GF-D8 (cell line): ENCODE data around the gene RINL.

Experiments
- DNase-seq: peaks from one replicate; lab custom pipeline; 2025; lab: John Stamatoyannopoulos, UW

RINL gene

DNA sequence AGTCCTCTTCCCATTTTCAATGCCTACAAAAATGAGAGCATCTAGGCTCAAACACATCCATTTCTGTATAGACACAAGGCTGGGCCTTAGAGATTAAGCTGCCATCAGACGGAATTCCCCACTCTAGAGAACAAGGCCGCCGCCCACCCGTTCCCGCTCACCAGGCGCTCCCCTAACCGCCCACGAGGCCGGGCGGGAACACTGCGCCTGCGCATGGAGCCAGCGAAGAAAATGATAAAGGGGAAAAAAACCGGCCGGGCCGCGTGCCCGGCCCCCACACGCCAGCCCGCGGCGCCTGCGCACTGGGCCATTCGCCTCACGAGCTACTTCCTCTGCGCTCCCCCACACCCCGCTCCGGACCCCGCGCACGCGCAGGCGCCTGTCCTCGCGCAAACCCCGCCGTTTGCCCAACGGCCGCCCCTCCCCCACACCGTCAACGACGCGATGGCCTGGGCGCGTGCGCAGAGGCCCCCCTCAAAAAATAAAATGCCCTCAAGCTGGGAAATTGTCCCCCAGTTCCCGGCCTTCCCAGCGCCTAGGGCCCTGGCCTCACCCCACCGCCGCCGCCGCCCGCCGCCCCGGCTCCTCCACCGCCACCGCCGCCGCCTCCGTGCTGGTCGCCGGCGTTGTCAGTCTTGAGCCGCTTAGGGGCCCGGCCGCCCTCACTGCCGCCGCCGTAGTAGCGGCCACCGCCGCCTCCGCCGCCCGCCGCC lies 28.8 kb downstream of the RINL start:
- peak; percentile 86 for DNase-seq

DNA sequence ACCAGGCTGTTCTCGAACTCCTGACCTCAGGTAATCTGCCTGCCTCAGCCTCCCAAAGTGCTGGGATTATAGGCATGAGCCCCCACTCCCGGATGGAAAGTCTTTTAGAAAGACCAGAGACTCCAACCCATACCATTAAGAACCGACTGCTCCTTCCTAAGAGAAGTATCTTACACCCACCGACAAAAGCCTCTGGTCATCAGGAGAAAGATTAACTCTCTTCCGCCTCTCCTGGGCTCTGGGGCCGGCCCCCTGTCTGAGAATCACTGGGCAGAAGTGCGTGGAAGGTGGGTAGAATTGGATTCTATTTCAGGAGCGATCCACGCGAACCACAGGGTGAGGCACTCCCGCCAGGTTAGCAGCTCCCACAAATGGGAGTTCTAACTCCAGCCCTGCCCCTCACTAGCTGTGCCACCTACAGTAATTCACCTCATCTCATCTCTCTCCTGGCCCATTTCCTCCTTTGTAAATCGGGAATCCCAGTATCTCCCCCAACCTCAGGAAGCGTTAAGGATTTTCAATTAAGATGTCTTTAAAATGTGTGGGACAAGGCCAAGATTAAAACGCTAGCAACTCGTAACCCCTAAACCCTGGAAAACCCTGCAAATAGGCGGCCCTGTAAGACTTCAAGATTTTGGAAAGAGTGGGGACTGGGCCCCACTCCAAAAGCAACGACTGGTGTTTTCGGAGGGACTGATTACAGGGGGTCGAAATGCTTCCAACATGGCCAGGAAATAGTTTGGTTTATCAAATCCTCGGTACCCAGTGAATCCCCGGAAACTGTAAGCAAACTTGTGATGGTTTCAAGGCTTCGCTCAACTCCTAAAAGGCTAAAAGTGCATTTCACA lies 29.6 kb downstream of the RINL start:
- DNase-seq: no peak

DNA sequence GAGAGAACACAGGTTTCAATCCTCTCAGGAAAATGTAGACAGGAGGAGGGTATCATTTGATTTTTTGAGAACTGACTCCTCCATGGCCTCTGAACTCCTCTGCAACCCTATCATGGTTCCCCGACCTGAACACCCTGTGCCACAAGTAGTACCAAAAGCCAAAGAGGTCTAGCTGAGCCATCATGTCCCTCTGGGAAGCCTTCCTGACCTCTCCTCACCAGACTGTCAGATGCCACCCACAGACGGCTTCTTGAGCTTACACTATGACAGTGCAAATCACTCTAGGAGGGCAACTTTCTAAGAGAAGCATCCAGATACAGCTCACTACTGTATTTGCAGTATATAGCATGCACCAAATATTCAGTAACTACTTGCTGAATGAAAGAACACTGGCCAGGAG lies 32.0 kb downstream of the RINL start:
- DNase-seq: no peak

DNA sequence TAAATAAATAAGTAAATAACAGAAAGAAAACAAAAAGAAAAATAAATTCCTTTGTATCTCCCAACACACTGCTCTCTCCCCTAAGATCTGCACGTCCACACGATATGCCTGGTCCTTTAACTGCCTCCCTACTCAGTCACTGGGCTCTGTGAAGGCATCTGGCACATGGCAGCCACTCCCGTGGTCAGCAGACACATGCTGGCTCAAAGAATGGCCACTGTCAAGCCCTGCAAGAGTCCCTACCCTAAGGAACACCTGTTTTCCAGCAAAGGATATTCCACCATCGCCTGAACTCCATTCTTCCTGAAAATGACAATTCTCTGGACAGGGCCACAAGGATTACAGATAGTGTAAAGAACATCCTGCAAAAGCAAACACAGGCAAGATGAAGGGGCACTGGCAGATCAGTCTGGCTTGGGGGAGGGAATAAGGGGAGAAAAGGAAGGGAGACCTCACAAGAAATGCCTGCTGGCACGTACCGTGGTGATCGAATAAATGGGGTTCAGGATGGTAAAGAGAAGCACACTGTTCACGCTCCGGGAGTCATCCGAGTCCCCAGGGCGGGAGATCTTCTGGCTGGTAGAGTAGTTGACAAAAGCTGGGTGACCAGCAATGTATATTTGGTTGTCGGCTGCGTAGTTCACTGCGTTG lies 32.6 kb downstream of the RINL start:
- no peak for DNase-seq

DNA sequence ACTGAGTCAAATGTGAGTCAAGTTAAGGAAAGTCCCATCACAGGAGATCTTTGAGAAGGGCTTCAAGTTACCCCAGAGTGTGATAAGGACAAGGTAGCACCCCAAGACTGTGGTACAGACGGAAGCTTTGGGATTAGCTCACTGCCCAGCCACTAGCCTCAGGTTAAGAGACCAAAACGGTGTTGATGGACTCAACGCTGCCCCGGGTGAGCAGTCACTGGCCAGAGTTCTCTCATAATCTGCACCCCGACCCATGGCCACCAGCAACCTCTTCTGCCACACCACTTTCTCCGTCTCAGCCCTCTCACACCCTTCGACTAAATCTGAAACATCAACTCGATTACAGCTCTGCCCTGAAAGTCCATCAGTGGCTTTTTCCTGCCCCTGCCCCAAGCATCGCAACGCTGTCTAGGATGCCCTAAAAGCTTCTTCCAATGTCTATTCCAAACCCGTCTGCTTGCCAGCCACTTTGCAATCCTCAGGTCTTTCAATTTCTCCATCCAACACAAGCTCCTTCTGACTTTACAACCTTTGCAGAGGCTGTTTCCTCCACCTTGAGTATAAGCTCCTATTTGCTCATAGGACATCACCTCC lies 33.9 kb downstream of the RINL start:
- no peak for DNase-seq

DNA sequence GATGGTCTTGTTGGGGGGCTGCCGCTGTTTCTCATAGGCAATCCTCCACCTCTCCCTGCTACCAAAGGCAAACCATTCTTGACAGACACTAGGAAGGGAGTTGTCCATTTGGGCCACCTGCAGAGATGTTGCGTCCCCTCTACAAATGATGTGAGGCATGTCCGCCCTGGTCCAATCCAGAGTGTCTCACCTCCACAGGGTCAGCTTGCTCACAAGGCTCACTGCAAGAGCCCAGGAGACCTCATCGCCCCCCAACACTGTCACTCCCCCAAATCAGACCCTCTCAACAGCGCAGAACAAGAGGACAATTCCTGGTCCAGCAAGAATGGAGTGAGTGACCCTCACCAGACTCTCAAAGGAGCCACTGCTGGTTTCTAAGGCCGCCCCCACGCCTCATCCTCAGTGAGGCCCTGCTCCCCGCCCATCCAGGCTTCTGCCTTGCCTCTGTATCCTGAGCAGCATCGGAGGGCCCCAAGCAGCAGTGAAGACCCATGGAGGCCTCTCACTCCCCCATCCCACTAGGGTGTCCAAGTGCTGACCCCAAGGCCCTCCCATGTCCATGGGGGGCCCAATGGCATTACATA lies 34.8 kb downstream of the RINL start:
- DNase-seq: no peak

DNA sequence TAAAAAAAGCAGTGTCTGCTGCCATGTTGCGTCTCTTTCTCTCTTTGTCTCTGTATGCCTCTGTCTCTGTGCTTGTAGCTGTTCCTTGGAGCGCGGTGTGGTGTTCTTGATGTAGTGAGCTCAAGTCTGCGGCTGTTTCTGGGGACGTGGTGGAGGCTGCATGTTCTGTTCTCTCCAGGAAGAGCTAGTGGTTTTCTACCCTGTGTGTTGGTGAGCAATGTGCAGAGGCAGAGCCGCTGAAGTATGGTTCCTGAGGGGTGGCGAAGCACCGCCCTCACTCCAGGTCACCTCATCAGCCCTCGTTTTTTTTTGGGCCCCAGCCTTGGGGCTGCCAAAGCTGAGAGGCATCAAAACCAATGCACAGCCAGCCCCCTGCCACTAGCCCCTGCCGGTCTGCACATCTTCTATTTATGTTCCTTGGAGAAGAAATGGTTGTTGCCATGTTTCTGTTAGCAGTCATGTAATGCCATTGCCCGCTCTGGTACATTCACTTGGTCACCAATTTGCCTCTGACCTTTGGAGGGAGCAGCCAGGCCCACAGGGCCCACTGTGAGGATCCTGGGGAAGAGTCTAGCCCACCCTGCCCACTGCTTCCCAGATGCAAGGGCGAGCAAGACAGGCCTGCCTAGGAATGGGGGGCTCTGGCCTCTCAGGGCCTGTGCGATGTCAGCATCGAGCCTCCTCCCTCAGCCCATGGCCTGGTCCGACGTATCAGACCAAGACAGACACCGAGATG lies 35.5 kb downstream of the RINL start:
- DNase-seq: no peak

DNA sequence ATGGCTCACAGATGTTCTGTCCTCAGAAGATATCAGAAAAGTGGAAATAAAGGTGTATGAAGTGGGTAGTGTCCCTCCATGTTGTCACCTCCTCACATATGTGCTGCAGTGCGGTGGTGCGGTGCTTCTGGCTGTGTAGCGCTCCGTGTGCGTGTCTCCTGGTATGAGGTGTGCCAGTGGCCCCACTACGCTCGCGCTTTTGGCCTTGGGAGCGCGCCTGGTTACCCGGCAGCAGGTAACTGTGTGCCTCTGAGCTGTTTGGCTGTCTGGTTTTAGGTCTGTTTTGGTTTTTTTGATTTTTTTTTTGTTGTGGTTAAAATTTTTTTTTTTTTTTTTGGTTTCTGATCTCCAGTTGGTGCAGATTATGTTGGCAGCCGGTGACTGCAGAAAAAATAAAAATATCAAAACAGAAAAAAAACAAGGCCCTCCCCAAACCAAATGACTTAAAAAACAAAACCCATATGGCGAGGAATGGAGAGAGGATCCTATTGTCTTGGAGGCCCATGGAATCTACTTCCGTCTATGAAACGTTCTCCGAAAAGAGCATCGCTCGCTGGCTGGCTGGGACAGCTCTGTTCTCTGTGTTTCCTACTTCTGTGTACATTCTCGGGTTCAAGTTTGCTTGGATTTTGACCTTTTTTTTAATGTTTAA lies 36.2 kb downstream of the RINL start:
- no peak for DNase-seq

DNA sequence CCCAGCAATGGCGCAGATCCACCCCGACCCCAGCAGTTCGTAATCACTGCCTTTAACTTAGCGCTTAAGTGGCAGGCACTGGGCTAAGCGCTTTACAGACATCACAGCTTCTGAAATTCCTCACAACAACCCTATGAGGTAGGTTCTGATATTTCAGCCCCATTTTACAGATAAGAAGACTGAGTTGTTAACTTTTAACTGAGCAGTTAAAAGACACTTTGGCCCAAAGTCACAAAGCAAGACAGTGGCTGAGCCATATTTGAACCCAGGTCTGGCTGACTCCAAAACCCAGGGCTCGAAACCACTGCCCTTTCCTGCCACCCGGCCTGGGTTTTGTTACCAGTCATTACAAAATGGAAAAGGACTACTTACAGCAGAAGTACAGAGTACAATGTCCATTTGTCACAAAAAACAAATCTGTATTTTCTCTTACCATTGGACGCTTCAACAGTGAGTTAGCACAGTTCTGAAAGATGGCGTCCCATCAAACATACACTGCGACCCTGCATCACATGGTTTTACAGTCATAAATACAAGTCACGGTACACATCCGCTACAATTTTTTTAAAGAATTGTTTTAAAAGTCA lies 36.8 kb downstream of the RINL start:
- no peak for DNase-seq

DNA sequence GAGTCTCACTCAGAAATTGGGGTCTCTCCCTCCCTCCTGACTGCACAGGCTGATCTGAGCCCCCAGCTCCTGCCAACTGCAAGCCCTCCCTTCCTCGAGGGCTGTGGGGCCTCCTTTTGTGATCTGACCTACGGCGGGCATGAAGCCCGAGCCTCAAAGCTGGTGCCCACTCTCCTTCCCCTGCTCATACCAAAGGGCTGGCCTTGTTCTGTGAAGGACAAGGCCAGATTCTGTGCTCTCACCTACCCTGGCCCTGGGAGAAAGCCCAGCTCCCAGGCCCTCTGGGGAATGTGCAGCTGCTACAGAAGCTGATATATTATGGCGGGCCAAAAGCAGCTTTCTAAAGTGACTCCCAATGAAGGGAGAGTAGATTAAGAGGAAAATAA lies 37.5 kb downstream of the RINL start:
- DNase-seq: no peak

DNA sequence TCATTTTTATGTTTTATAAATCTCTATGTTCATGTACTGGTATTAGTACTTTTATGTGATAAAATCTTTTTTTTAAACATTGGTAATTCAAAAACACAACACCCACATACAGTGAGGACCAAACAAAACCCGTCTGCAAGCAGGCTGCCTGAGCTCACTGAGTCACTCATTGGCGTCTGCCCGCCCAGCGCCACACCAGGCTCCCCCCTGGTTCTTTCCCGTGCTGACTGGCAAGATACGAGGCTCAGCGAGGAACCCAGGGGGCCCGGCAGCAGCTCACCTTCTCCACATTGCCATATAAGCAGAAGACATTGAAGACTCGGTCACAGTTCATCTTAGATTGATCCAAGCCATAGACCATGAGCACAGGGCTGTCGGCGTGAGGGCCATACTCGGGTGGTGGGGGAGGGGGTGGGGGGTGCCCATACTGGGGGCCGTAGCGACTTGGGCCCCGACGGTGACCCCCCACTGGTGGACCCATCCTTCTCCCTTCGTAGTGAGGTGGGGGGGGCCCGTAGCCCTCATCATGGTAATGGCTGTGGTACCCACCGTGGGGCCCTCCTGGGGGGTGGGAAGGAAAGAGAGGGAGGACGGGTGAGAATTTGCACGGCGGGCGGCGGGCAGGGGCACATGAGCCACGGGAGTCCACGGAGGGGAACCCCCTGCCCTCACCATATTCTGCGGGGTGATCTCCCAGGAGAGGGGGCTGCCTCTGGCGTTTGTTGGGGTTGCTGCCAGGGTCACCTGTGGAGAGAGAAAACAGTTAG lies 38.1 kb downstream of the RINL start:
- DNase-seq: no peak

DNA sequence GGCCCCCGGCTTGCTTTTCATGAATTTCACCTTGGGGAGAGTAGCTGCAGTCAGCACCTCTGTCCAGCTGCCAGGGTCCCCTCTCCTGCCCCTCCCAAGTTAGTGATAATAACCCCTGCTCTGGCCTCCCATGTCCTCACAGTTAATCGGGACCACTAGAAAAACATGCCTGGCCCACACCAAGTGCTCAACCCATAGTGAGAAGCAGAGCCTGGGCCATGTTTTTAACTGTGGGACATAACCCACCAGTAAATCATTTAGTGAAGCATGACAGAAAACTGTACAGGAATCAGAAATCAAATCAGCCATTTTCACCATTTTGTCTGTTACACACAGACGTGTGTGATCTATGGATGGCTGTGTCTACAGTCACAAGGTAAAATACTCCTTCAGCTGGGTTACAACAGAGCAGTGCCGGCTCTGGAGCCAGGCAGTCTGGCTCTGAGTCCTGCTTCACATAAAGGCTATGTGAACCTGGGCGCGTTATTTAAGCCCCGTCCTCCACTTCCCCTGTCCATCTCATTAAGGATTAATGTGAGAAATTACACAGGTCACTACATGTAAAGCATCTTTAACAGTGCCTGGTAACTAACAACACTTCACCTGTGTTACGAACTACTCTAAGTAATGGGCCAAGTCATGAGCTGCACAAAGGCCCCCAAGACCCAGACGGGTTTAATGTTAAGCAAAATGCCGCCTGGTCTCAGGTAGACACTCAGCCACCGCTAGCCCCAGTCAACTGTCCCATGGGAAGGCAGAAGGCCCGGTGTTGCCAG lies 38.9 kb downstream of the RINL start:
- no peak for DNase-seq

DNA sequence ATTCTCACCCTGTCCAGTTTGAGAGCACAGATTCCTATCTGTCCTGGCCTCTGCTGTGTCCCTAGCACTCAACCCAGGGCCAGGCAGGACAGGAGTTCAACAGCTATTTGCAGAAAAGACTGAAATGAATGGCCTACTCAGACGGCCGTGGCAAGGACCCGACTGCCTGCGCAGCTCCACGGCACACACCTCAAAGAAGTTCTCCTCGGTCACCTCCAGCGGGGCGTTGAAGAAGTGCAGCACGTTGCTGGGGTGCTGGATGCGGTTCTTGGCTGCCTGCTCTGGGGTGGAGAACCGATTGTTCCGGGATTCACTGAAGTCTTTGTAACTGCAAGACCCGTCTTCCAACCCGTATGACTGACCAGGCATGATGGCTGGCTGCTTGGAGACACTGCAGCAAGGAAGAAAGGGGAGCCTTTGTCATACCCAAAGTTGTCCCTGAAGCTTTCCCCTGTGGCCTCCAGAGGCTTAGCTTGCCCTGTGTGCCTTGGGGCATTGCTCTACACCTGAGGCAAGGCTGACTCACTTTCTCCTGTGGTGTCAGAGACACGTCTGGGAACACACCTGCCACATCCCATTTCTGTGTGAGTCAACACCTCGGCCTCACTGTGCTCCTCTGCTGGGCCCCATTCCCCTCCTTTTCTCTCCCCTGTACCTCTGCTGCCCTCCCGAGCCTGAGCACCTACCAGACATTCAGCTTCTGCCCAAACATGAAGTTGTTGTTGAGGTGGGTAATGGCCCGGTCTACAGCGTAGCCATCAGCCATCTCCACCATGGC lies 39.7 kb downstream of the RINL start:
- no peak for DNase-seq

DNA sequence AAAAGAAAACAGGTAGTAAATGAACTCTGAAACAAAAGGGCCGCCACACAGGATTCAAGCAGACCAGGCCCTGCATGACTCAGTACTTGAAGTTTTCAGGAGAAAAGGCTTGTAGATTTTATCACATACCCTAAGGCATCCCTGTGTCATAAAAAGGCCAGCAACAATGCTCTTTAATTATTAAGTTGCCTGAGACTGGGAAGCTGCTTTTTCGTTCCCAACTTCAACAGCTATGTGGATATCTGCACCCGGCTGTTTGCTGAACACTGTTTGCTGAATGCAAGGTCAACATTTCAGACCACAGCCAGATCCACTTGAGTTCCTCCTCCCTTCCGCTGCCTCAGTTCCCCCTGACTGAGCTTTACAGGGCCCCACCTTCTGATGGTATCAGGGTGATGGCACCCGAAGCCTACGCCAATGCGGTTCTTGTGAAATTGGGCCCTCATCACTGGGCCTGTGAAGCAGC lies 40.4 kb downstream of the RINL start:
- DNase-seq: no peak

DNA sequence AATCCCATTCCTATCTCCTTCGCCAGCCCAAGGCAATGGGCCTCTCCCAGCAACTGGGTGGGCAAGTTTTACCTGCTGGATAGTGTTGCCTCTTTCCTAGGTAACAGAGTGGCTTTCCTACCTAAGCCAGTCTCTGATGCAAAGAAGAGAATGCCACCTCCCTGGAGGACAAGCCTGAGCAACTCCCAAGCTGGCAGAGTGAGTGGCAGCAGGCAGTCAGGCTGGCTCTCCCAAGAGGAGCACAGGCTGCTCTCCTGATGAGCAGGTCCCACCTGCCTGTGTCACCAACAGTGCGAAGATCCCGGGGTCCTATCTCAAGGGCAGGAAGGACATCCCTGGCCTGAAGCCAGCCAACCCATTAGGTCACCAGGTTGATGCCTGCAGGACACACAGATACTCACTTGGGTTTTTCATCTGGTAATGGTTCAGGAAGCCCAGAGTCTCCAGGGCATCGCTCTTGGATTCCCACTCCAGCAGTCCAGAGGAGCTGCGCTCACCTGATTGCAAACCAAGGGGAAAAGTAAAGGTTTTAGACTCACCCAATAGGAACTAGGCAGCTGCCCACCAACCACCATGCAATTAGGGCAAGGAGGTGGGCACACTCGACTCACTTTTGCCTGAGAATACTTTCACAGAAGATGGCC lies 41.0 kb downstream of the RINL start:
- DNase-seq: no peak

DNA sequence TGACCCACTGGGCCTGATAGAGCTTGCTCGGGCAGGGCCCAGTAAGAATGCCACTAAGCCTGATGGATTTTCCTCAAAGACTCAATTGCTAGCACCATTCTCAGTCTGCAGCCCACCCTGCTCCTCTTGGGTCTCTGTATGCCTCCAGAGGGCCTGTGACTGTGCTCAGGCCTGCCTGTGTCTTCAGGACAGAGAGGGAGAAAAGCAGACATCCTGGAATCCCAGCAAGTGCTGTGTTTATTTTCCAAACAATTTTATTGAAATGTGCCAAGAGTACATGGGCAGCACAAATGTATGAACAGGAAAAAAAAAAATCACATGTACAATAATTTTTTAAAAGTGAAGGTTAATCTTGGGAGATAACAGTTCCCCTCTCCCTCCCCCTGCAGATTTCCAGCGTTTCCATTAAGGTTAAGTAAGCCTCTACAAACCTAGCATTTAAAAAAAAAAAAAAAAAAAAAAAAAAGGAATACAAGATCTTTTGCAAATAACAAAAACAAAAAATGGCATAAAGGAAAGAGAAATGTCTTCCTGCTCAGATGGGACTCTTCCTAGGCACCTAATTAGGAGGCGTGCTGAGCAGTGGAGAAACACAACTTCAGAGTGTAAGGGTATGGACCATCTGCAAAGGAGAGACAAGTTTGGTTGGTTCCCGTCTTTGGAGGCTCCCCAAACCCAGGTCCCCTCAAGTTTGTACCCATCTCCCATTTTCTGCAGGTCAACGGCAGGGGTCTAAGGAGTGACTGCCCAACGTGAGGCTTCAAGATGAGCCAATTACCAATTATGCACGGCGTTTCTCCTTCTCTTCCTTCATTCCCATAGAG lies 41.7 kb downstream of the RINL start:
- DNase-seq: no peak

DNA sequence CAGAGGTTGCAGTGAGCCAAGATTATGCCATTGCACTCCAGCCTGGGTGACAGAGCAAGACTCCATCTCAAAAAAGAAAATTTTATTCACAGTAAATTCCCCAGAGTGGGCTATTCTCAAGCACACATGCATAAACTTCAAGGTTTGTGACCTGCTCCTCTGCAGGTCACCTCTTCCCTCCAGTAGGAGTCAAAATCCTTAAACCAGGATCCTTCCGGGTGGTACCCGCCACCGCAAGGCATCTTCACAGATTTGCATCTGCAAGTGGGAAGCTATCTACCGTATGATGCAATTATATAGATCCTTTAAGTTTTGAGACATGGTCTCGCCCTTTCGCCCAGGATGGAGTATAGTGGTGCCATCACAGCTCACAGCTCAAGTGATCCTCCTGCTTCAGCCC lies 43.5 kb downstream of the RINL start:
- DNase-seq: no peak
